Left lung (tissue), 14 donors: ENCODE results near the gene FMNL1. TPM values are rescaled to one million over a fixed set of nuclear protein-coding genes. Genes with fewer than 3 reads are reported as not detected.
A peak's percentile ranks its signal among the peaks of the same experiment; 100 is the strongest.

Source experiments
- ATAC-seq: fragments of 200-7000 bp; cut with Tn5 transposase; one replicate; pipeline ENCODE4 v1.9.1; 2020; ENCODE audit warnings: moderate library complexity
- DNase-seq, 4 donors: peaks; one replicate each; pipeline ENCODE4 v3.0.0-alpha.2; 2013 to 2020
- H3K27ac ChIP-seq, 2 donors: fragments of 200-600 bp; sonication (generic) in 1 of 2; one replicate each; pipeline versions ENCODE4 v1.5.0 to v1.8.0; 2020 to 2021
- H3K27me3 ChIP-seq, 2 donors: fragments of 200-600 bp; sonication (generic) in 1 of 2; one replicate each; pipeline versions ENCODE4 v1.5.0 to v1.8.0; 2020 to 2021
- H3K36me3 ChIP-seq, 2 donors: fragments of 200-600 bp; sonication (generic) in 1 of 2; one replicate each; pipeline versions ENCODE4 v1.5.0 to v1.8.0; 2020 to 2021
- H3K4me1 ChIP-seq, 2 donors: fragments of 200-600 bp; one replicate each; pipeline ENCODE4 v1.8.0; 2021
- H3K4me3 ChIP-seq, 2 donors: fragments of 200-600 bp; sonication (generic) in 1 of 2; one replicate each; pipeline versions ENCODE4 v1.5.0 to v1.8.0; 2020 to 2021; ENCODE audit warnings: mild to moderate bottlenecking in 1 of 2
- H3K9me3 ChIP-seq, 2 donors: fragments of 200-600 bp; sonication (generic) in 1 of 2; one replicate each; pipeline versions ENCODE4 v1.5.0 to v1.8.0; 2020 to 2021
- intact Hi-C, 2 donors: fragments of 100-400 bp; cut with DNase I; formaldehyde crosslinking; loops; one replicate each; pipeline versions ENCODE4 v1.11.2 to v1.14.2; 2022
- long read RNA-seq, 12 donors: library from polyadenylated mRNA in 2 of 12; unstranded in 2 of 12; transcript quantifications; one replicate each; pipeline ENCODE4 v2.0.0 and lab custom pipeline, GENCODE V29; 2019 to 2026
- polyA plus RNA-seq, 6 donors: library from polyadenylated mRNA; unstranded; fragments of 120-200 nt; gene quantifications; one replicate each; pipeline ENCODE4 v1.2.1, GENCODE V29; 2013; ENCODE audit not compliant: insufficient read length in 6 of 6
- total RNA-seq, 2 donors: library from RNA; stranded (reverse); fragmentation: NEBNext Ultra II Directional; extraction: Animal tissue kit (Norgen Biotek cat#: 25700); gene quantifications; one replicate each; pipeline ENCODE4 v1.2.1, GENCODE V29; 2021
- TF ChIP-seq, protein P1 (sequence below), 2 donors: fragments of 200-600 bp; sonication (generic) in 1 of 2; IDR thresholded peaks; one replicate each; pipeline versions ENCODE4 v1.5.0 to v1.8.0; 2021; ENCODE audit warnings: antibody characterized with exemption in 2 of 2
- donor health status: DM: no; HTN: yes; CAD: no.
- donor health status: DM: no; HTN: no; CAD: no.

Gene FMNL1, protein sequence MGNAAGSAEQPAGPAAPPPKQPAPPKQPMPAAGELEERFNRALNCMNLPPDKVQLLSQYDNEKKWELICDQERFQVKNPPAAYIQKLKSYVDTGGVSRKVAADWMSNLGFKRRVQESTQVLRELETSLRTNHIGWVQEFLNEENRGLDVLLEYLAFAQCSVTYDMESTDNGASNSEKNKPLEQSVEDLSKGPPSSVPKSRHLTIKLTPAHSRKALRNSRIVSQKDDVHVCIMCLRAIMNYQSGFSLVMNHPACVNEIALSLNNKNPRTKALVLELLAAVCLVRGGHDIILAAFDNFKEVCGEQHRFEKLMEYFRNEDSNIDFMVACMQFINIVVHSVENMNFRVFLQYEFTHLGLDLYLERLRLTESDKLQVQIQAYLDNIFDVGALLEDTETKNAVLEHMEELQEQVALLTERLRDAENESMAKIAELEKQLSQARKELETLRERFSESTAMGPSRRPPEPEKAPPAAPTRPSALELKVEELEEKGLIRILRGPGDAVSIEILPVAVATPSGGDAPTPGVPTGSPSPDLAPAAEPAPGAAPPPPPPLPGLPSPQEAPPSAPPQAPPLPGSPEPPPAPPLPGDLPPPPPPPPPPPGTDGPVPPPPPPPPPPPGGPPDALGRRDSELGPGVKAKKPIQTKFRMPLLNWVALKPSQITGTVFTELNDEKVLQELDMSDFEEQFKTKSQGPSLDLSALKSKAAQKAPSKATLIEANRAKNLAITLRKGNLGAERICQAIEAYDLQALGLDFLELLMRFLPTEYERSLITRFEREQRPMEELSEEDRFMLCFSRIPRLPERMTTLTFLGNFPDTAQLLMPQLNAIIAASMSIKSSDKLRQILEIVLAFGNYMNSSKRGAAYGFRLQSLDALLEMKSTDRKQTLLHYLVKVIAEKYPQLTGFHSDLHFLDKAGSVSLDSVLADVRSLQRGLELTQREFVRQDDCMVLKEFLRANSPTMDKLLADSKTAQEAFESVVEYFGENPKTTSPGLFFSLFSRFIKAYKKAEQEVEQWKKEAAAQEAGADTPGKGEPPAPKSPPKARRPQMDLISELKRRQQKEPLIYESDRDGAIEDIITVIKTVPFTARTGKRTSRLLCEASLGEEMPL
- 100 to 1,000 TPM in 1 of 2 donors, 10 to 100 TPM in 1; 42.0 to 118 TPM for total RNA-seq
- polyA plus RNA-seq, result 1 to 10 TPM; 6.9 to 9.7 (median 8.2) TPM
- long read RNA-seq, donor 1, result 0 reads
- long read RNA-seq, donor 2, result 0 reads
- long read RNA-seq, donor 3, result 0 reads
- long read RNA-seq, donor 4, partial matches to known transcripts, result 0 of 1 reads
- long read RNA-seq, donor 4, other reads (novel, unspliced or antisense), result 1 of 1 reads
- long read RNA-seq, donor 5, result 0 reads
- long read RNA-seq, donor 6, result 0 reads
- long read RNA-seq, donor 7, result 0 reads
- long read RNA-seq, donor 8, result 0 reads
- long read RNA-seq, donor 9, result 0 reads
- long read RNA-seq, donor 10, partial matches to known transcripts, result 1 of 7 reads
- long read RNA-seq, donor 10, other reads (novel, unspliced or antisense), result 6 of 7 reads
- long read RNA-seq, donor 11, result 0 reads
- long read RNA-seq, donor 12, result 0 reads

GRCh38 chr17:45221081-45222013 lies at the start of gene FMNL1:
FMNL1 (plus strand) TSS chr17:45221885; CDS start chr17:45222125, 240 bp downstream.
- Histone ChIP-seq H3K27ac (peak within 1 kb of the TSS; percentile 79 to 97), H3K27me3 (peaks cover 0 to 20% of the 10 kb centered on the region in 2 donors), H3K4me1 (peaks cover 4 to 66% of the 10 kb centered on the region in 2 donors), H3K9me3 (no peaks in the 10 kb centered on the region), H3K36me3 (peaks cover 0 to 5% of the 10 kb centered on the region in 2 donors), H3K4me3 (peak within 1 kb of the TSS; percentile 42 to 72)
- TF ChIP-seq, protein P1, sequence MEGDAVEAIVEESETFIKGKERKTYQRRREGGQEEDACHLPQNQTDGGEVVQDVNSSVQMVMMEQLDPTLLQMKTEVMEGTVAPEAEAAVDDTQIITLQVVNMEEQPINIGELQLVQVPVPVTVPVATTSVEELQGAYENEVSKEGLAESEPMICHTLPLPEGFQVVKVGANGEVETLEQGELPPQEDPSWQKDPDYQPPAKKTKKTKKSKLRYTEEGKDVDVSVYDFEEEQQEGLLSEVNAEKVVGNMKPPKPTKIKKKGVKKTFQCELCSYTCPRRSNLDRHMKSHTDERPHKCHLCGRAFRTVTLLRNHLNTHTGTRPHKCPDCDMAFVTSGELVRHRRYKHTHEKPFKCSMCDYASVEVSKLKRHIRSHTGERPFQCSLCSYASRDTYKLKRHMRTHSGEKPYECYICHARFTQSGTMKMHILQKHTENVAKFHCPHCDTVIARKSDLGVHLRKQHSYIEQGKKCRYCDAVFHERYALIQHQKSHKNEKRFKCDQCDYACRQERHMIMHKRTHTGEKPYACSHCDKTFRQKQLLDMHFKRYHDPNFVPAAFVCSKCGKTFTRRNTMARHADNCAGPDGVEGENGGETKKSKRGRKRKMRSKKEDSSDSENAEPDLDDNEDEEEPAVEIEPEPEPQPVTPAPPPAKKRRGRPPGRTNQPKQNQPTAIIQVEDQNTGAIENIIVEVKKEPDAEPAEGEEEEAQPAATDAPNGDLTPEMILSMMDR (IDR thresholded peaks at IDR 0.05), result no peak
- ATAC-seq (peak; percentile 22), DNase-seq (peak in 2 of 4 donors; percentile 81 to 97)
- intact Hi-C loops, result no loop called here

DNA sequence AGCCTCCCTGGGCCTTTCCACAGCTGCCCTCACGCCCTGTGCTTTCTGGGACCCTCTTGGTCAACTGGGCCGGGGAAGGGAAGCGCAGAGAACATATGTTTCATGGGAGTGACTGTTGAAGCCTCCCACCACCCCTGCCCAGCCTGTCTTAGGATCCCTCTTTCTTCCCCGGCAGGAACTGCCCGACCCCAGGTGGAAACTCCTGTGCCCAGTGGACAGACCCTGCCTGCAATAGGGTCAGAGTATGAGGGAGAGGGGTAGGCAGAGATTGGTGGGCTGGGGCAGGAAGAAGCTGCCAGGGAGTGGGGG lies 49.5 kb upstream of the FMNL1 start:
- ATAC-seq, result no peak
- H3K4me1 ChIP-seq, result peaks cover 20 to 54% of the 10 kb centered on the region in 2 donors
- peak overlapping the region; percentile 84 to 91 for H3K27ac ChIP-seq
- peaks cover 0 to 8% of the 10 kb centered on the region in 2 donors for H3K36me3 ChIP-seq
- H3K4me3 ChIP-seq, result peak overlapping the region in 1 of 2 donors; percentile 31
- TF ChIP-seq, protein P1 (IDR thresholded peaks at IDR 0.05), result no peak
- H3K27me3 ChIP-seq, result no peaks in the 10 kb centered on the region
- no peaks in the 10 kb centered on the region for H3K9me3 ChIP-seq
- no peak for DNase-seq
- intact Hi-C loops, result no loop called here

DNA sequence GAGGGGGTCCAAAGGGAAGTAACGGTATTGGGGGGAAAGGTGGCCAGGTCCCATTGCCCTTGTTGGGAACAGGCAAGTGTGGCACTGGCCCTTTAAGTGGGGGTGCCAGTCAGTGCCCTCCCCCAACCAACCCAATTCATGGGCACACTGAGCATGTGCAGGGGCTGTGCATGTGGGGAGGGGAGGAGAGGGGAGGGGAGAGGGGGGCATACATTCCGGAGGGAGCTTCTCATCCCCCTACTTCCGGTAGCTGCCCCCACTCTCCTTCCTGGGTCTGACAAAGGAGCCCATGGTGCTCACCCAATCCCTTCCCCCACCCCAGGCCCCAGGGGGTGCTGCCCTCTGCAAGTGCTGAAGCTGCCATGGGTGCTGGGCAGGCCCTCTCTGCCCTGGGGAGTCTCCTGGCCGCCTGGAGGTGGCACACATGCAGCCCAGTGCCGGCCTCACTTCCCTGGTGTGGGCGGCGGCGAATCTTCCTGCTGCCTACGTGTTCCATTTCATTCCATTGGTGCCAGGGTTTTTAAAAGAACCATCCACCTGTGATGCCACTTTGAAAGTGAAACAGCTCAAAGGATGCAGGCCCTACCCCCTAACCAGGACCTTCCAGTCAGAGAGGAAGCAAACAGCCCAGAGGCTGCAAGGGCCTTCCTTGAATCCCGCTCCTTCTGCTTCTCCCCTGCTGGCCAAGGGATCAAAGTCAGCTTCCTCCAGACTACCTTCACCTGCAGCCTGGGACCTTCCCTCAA lies 49.0 kb upstream of the FMNL1 start:
- H3K4me1 ChIP-seq, result peaks cover 20 to 54% of the 10 kb centered on the region in 2 donors
- no peaks in the 10 kb centered on the region for H3K27me3 ChIP-seq
- ATAC-seq (peak; percentile 71), DNase-seq (peak in 3 of 4 donors; percentile 73 to 85 (median 84))
- intact Hi-C loops, result no loop called here
- H3K27ac ChIP-seq, result peak overlapping the region; percentile 84 to 91
- peak overlapping the region; percentile 2 to 31 for H3K4me3 ChIP-seq
- peaks cover 0 to 8% of the 10 kb centered on the region in 2 donors for H3K36me3 ChIP-seq
- TF ChIP-seq, protein P1 (IDR thresholded peaks at IDR 0.05), result no peak
- H3K9me3 ChIP-seq, result no peaks in the 10 kb centered on the region

DNA sequence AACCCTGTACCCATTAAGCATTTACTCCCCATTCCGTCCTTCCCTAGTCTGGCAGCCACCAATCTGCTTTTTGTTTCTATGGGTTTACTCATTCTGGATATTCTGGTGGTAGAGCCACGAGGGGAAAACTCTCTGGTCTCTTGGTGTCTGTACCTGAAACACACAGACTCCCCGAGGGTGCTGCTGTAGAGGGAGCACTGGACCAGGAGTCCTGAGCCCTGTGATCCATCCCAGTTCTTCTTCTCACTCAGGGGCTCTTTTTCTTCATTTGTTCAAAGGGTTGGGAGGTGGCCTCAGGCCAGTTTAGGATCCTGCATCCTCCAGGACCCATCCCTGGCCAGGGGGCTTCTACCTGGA lies 45.9 kb upstream of the FMNL1 start:
- intact Hi-C loops, result no loop called here
- TF ChIP-seq, protein P1 (IDR thresholded peaks at IDR 0.05), result no peak
- Histone ChIP-seq H3K36me3 (no peaks in the 10 kb centered on the region), H3K4me1 (peaks cover 16 to 50% of the 10 kb centered on the region in 2 donors), H3K4me3 (no peak overlapping the region), H3K27me3 (no peaks in the 10 kb centered on the region), H3K27ac (peak overlapping the region in 1 of 2 donors; percentile 72), H3K9me3 (no peaks in the 10 kb centered on the region)
- ATAC-seq, result no peak
- no peak for DNase-seq
